Smooth muscle cell of the brain vasculature (primary cell): Measurements from ENCODE around the gene TNRC18.
"Not testable (repeated sequence)": the region's sequence is repeated elsewhere in the genome, so short reads cannot be mapped to it uniquely, and the experiment has no call there.

Source experiments
- DNase-seq: peaks from one replicate; pipeline ENCODE4 v3.0.0-alpha.2; 2012; ENCODE audit warnings: low read depth, low spot score

TNRC18 gene

DNA sequence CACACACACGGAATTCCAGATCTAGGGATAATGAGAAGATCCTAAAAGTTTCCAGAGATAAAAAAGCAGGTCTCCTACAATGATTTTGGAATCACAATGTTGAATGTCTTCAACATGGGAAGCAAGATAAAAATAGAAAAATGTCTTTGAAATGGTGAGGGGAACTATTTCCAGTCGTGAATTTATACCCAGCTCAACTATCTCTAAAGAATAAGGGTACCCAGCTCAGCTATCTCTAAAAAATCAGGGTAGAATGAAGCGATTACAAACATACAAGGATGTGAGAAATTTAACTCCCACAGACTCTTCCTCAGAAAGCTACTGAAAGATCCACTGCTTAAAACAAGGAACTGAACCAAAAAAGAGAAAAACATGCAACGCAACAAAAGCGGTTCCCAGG lies 105.0 kb downstream of the TNRC18 start:
- DNase-seq: not testable (repeated sequence)

DNA sequence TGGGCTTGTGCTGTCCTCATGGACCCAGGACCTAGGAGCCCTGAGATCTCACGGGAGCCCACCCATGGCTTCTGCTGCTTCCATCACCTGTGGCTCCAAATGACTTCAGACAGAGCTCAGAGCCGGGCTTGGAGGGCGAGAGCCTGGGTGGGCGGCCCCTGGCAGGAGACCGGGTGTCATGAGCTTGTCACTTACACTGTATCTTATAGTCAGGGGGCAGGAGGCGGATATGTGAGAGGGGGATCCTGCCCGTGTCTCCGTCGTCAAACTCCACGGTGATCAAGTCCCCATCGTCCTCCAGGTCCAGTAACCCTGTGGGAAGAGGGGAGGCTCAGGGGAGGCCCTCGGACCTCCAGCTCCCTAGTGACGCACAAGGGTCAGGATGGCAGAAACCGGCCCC lies 107.9 kb downstream of the TNRC18 start:
- DNase-seq: no peak

DNA sequence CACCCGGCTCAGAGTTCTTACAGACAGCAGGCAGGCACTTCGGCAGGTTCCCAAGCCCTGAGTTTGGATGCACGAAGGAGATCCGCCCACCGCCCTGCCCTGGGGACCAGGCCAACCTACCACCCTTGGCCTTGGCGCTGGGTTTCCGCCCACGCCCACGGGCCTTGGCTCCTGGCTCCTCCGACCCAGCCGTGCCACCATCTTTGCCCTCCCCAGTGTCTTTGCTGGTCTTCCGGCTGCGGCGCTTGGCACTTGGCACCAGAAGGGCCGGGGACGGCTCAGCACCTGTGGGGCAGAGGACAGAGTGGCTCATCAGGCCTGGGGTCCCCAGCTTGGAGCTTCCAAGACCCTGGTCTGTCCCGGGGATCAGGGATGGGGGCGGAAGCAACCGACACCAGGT lies 108.8 kb downstream of the TNRC18 start:
- DNase-seq: no peak

DNA sequence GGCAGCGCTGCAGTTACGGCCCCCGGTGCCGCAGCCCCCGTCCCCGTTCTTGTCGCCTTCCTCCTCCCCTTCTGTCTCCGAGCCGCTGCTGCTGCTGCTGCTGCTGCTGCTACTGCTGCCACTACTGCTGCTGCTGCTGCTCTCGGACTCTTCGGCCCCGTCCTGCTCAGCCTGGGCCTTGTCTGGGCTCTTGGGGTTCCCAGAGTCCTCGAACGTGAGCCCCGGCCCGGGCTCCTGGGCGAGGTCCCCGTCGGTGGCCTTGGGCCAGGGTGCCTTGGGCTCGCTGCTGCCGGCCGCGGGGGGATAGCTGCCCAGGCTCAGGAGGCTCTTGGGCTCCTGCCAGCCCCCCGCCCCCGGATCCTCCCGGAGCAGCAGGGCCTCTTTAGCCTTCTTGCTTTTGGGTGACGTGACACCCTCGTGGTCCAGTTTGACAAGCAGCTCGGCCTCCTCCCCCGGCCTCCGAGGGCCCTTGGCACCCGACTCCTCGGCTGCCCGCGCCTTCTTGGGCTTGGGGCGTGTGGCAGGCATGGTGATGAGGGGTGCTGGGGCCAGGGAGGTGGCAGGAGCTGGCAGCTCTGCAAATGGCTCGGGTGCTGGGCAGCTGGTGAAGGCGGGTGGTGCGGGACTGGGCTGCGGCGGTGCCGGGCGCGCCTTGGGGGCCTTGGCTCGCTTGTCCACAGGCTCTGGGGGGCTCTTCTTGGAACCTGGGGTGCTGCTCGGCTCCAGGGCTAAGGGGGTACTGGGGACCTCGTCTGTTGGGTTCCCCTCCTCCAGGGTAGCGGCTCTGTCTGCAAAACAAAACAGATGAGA lies 110.4 kb downstream of the TNRC18 start:
- not testable (repeated sequence) for DNase-seq

DNA sequence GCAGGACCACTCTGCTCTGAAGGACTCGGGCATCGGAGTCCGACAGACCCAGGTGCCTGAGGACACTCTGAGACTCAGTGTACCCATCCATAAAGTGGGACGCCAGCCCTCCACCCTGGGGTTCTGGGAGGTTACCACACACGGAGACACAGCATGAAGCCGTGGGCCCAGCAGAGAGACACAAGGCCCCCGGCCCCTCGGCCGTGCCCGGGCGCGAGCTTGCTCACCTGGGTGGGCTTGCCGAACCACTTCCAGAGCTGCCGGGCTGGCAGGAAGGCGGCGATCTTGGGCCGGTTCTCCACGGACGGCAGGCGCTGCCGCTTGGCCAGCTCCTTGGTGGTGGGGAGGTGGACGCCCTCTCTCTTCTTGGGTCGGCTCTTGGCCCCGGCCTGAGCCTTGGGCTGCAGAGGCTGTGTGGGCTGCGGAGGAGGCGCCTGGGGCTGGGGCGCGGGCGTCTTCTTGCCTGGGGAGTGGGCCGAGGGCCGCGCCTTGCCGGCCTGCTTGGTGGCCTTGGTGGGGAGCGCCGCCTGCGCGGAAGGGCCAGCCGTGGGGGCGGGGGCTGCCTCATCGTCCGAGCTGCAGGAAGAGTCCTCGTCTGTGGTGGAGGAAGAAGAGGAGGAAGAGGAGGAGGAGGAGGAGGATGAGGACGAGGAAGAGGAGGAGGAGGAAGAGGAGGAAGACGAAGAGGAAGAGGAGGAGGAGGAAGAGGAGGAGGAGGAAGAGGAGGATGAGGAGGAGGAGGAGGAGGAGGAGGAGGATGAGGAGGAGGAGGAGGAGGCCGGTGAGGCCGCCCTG lies 111.2 kb downstream of the TNRC18 start:
- not testable (repeated sequence) for DNase-seq

DNA sequence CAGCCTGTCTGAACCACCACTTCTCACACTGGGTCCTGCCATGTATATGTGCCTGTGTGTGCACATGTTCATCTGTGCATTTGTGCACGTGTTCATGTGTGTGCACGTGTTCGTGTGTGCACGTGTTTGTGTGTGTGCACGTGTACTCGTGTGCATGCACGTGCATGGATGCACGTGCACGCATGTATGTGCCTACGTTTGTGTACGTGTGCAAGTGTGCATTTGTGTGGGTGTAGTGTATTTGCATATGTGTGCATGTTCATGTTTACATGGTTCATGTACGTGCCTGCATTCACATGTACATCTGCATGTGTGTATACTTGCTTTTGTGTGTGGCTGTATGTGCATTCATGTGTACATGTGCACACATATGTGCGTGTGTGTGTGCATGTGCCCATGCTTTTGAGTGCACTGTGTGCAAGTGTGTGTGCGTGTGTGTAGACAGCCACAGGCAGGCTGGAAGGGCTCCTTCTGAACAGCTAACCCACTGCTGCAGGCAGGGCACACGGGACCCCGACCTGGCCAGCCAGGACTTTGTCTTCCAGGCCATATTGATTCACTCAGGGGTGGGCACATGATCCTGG lies 112.7 kb downstream of the TNRC18 start:
- DNase-seq: no peak

DNA sequence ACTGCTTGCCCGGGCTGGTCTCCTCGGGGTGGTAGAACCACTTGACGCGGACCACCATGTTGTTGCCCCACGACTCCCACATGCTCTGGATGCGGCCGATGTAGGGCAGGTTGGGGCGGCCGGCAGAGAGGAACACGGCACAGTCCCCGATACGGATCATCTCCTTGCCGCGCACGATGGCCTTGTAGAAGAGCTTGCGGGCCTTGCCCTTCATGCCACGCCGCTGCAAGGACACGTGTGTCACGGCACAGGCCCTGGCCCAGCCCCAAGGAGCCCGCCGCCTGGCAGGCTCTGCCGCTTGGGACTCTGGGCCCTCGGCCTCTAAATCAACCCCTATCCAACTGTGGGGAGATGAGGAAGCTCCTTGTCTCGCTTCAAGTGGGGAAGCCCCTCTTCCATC lies 114.5 kb downstream of the TNRC18 start:
- DNase-seq: no peak

DNA sequence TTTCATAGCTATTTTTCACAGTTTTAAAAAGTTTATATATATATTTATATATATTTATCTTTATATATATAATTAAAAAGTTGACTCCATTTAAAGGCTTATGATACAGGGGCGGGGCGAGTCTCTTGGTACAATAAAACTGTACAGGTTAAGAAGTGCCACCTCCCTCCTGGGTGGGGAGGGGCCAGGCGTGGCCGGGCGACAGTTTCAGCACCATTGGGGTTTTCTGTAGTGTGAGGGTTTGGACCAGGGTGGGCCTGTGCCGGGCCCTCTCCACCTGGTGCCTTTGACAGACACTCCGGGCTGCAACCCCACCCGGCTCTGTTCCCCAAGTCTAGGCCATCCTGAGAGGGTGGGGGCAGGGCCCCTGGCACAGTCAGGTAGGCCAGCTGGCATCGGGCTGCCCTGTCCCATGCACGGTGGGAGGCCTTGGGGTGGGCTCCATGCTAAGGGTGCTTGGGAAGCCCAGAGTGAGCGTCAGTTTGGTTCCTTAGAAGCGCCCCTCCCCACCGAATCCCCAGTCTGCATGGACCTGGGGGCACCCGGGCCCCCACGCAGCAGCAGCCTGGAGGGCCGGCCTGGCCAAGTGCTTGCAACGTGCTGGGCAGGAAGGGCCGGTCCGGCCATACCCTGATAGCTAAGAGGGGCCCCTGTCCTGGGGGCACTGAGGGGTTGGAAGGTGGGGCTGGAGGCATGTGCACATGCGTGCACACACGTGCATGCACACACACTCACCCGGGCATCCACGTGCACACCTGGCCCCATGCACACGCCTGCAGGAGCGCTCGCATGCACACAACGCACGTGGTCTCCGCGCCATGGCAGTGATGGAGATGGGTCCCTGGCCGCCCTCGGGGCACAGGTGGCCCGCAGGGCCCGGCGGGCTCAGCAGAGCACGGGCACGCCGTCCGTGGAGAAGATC lies 116.2 kb downstream of the TNRC18 start:
- DNase-seq: not testable (repeated sequence)

DNA sequence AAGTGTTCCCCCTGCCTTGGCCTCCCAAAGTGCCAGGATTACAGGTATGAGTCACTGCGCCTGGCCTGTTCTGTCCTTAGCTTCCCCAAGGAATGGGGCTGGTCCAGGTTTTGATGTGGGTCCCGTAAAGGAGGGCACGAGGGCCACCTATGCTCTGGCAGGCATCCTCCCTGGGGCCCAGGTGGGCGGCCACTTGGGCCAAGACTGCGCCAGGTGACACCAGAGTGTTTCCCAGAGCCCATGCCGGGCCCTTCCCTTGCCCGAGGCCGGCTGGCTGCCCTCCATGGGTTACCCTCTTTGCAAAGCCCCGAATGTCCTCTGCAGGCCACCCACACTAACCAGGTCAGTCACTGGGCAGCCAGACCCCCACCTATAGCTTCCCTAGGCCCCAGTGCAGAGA lies 118.6 kb downstream of the TNRC18 start:
- not testable (repeated sequence) for DNase-seq

DNA sequence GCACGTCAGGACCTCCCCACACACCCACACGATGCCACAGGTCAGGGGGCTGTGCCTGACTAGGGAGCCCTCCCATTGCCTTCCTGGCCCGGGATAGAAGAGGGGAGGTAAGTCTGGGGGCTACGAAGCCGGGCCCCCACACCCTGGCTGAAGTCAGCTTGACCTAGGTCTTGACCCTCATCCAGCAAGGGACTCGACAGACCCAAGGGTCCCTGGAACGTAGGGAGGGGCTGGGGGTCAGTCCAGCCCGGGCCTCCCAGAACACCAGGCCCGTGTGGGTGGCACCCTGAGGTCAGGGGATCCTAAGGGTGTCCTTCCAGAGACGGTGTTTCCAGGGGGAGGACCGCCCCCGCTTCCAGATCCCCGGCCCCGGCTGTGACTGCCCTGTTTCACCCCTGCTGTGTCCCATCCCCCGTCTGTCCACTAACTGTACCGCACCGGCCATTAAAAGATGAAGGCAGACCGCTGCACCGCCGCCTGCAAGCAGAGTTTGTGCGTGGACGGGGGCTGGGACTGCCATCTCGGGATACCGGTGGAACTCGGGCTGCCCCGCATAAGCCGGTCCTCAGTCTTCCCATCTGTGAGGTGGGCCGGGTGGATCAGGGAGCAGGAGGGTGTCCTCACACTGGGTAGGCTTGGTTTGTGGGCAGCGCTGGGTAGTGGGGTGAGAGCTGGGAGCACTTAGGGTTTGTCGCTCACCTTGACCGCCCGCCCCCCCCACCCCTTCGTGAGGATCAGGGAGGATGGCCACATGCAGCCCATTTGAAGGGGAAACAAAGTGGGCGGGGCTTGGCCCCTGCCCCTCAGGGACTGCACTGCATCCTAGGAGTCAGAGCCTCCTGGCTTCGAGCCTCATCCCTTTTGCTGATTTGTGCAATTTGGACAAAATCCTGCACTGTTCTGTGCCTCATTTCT lies 119.8 kb downstream of the TNRC18 start:
- DNase-seq: no peak

DNA sequence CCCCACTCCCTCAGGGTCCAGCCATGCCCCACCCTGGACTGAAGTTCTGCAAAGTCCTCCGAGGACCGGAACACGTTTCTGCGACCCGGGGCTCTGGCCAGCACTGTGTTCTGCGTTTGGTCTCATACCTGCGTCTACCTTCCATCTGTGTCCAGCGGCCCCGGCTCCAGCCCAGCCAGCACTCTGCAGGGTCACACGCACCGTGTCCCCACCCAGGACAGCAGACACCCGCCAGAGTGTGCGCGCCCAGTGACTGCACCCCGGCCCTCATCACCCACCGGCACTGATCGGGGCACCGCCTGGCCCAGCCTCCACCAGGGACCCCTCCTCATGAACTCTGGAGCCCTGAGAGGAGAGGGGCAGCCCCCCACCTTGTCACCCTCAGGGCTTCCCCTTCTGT lies 120.6 kb downstream of the TNRC18 start:
- no peak for DNase-seq

DNA sequence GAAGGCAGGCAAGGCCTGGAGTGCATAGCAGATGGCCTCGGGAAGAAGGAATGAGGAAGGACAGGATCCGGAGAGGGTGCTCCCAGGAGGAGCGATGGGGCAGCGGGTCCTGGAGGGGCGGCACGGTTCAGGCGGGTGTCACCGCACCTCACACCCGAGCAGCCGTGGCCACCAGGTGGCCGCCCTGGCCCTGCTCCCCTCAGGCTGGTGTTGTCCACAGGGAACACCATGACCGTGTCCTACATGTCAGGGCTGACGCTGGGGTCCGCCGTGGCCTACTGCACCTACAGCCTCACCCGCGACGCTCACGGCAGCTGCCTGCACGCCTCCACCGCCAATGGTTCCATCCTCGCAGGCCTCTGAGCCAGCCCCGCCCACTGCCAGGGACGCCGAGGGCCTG lies 121.1 kb downstream of the TNRC18 start:
- no peak for DNase-seq

DNA sequence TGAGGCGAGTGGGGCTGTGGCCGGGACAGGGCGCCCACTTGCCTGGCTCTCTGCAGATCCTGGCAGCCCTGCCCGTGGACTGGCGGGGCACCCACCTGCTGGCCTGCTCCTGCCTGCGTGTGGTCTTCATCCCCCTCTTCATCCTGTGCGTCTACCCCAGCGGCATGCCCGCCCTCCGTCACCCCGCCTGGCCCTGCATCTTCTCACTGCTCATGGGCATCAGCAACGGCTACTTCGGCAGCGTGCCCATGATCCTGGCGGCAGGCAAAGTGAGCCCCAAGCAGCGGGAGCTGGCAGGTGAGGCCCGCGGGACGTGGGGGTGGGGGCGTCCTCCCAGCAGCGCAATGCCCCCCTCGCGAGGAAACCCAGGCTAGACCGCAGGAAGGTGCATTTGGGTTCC lies 123.3 kb downstream of the TNRC18 start:
- DNase-seq: no peak

DNA sequence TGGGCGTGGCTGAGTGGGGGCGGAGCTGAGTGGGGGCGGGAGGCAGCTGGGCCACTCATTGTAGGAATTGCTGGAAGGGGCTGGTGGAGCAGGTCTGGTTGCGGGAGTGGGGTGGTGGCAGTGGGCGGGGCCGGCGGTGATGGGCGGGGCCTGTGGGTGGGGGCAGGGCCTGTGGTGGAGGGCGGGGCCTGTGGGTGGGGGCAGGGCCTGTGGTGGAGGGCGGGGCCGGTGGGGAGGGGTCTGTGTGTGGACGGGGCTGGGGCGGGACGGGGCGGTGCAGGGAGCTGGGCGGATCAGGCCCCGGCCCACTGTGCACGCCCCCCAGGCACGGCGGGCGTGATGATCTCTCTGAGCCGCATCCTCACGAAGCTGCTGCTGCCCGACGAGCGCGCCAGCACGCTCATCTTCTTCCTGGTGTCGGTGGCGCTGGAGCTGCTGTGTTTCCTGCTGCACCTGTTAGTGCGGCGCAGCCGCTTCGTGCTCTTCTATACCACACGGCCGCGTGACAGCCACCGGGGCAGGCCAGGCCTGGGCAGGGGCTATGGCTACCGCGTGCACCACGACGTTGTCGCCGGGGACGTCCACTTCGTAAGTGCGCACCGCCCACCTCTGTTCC lies 126.9 kb downstream of the TNRC18 start:
- no peak for DNase-seq

DNA sequence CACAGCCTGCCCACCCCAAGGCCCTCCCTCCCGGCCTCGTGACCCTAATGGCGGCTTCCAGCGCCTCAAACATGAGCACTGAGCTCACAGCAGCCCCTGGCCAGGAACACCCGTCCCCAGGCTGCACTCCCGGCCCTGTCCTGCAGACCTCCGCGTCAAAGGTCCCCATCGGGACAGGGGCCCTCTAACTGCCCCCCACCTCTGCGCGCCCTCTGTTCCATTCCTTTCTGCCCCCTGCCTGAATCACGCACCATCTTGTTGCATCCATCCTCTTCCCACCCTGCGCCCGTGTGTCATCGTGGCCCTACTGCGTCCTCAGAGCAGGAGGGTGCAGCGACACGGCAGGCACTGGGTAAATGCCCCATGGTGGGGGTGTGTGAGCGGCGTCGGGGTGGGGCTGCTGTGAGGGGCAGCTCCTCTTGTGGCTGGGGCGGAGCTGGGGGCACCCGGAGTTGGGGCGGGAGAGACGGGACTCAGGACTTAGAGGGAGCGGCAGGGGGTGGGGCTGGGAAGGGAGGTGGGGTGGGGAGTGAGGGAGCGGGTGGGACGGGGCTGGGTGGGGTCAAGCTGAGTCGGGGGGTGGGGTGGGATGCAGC lies 127.5 kb downstream of the TNRC18 start:
- DNase-seq: no peak

DNA sequence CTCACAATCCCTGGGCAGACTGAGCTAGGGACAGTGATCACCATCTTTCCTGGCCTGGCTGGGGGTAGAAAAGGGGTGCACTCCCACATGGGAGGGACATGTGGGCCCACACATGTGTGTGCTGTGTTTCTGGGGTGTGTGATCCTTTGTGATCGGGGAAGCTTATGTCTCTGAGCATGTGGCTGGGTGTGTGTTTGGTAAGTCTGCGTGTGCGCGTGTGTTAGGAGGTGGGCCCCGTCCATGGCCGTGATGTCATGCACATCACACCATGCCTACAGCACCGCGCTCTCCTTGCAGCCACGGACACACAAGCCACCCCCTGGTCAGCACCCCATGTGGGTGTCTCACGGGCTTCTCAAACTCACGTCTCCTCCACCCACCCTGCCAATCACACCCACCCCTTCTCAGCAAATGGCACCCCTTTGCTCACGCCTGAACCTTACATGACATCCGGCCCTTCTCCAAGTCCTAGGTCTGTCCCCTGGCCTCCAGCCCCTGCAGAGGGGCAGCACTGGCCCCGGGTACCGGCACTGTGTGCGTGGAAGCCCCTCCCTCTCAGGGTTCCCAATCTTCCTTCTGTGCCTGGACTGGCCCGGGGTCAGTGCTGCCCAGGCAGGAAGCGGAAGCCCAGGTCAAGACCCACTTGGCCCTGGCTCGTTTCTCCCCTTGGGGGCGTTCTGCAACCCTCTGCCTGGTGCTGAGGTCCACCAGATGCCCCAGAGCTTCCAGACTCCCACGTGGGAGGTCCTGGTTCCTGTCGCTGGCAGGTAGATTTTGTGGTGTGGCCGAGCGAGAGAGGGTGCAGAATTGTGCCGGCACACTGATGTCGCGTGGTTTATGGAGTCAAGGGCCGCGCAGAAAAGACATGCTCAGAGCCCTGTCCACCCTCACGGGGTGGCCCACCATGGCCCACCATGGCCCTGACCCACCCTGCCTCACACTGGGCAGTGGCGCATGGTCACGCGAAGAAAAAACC lies 128.3 kb downstream of the TNRC18 start:
- no peak for DNase-seq

DNA sequence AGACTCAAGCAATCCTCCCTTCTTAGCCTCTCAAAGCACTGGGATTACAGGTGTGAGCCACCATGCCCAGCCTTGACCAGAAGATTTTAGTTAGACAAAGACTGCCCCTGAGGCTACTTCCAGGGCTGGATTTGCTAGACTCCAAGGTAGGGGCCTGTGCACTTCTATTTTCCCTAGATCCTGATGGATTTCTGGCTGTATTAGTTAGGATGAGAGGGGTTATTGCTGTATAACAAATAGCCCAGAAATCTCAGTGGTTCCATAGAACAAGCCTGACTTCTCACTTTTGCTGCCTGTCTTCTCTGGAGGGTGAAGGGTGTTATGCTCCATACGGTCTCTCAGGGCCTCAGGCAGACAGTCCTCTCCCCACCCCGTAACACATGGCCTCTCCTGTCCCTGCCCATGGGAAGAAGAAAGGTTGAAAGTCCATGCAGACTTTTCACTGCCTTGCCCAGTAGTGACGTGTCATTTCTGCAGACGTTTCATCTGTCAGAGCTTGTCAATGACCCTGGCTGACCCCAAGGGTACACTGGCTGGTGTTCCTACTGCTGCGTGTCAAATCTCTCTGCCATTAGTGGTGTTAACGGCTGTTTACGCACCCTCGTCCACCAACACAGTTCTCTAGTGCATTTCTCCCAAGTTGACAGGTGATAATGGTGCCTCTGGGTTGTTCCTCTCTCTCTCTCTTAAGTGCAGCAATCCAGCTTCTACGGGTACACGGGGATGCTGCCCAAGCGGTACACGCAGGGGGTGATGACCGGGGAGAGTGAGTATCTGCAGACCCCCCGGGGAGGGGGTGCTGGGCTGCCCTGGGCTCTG lies 129.3 kb downstream of the TNRC18 start:
- DNase-seq: no peak
